ENCODE measurements around the gene COPB1. TPM values are rescaled to one million over a fixed set of nuclear protein-coding genes. Genes with fewer than 3 reads are reported as not detected.

COPB1 gene
- total RNA-seq, 2 donors from 2014 or later, result 103 to 113 TPM

DNA sequence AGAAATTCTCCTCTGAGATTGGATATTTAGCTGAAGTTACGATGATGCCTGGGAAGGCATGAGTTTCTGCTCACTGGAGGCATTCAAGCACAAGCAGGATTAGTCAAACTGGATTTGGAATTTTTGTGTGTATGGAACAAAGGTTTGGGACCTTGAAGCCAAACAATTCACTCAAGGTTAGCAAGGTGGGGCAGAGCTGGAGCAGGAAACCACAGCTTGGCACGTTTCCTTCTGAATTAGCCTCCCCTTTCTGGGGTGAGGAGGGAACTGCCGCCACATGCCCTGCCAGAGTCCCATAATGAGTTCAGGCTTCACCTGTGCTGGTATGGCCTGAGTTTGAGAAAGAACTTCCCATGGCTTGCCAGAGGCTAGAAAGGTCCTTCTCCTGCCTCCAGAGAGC is 89.7 kb downstream of the COPB1 start:
- DNase-seq (ENCODE audit: low spot score), result no peak
- intact Hi-C loops (cut with DNase I), result no loop called here

- intact Hi-C loops (cut with DNase I), result no loop called here
- no peak for DNase-seq (ENCODE audit: low spot score)
Measured at GRCh38 chr11:14408612-14409011, 91.0 kb downstream of the COPB1 start.

Other genes with a start within 250 kb of the COPB1 start
- gene RRAS2, start 140.6 kb downstream of the COPB1 start, total RNA-seq, result 10 to 100 TPM; 15.8 to 31.3 TPM
- gene PSMA1, start 20.6 kb upstream of the COPB1 start, total RNA-seq, result 100 to 1,000 TPM; 112 to 140 TPM
- 1 to 10 TPM; 2.1 to 2.8 TPM for gene PDE3B, start 144.0 kb upstream of the COPB1 start, total RNA-seq

Data from posterior vena cava (tissue), 2 donors.